ENCODE measurements around the gene ADARB2. TPM values are rescaled to one million over a fixed set of nuclear protein-coding genes. Genes with fewer than 3 reads are reported as not detected.

Gene ADARB2
- total RNA-seq, 1 experiment from 2014 or later, result not detected

DNA sequence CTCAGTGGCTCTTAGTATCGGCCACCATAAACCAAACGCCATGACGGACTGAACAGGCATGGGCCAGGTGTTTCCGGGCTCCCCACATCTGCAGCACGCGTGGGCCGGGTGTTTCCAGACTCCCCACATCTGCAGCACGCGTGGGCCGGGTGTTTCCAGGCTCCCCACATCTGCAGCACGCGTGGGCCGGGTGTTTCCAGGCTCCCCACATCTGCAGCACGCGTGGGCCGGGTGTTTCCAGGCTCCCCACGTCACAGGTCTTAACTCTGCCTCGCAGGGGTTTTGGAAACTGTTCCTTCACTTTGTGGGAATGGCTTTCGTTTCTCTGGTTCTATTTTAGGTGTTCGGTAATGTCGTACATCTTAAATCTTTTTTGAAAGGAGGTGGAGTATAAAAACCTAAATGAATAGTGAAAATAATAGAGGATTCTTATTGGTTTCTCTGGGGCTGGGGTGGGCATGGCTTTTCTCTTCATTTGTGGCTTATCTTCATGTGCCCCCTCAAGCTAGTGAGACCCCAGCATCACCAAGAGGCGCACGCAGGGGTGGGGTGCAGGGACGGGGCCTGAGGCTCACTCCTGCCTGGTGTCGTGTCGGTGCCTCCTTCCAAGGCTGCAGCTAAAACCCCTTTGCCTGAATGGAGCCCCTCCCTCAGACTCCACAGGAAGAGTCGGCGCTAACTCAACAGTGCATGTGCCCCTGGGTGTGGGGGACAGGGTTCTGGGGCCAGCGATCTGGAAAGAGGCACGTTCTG, 554.9 kb downstream of the ADARB2 start:
- CTCF ChIA-PET, result no interaction called here
- intact Hi-C loops (cut with micrococcal nuclease; ENCODE audit: unreplicated experiment), result no loop called here
- BruUV-seq (replicated peaks), result no TSS peak
- no peaks in the 10 kb centered on the region for H3K36me3 Mint-ChIP-seq (ENCODE audit: insufficient read depth, unreplicated experiment)
- peaks cover 80% of the 10 kb centered on the region for H3K27me3 Mint-ChIP-seq (ENCODE audit: unreplicated experiment)
- H3K27ac Mint-ChIP-seq (ENCODE audit: unreplicated experiment), result no peak overlapping the region
- H3K4me3 Mint-ChIP-seq (ENCODE audit: low read depth, unreplicated experiment), result no peak overlapping the region
- H3K4me1 Mint-ChIP-seq (ENCODE audit: low read depth, unreplicated experiment), result no peaks in the 10 kb centered on the region
- H3K9me3 Mint-ChIP-seq (ENCODE audit: low read depth, unreplicated experiment), result no peaks in the 10 kb centered on the region
- DNase-seq, result no peak
- TF ChIP-seq, protein P1, sequence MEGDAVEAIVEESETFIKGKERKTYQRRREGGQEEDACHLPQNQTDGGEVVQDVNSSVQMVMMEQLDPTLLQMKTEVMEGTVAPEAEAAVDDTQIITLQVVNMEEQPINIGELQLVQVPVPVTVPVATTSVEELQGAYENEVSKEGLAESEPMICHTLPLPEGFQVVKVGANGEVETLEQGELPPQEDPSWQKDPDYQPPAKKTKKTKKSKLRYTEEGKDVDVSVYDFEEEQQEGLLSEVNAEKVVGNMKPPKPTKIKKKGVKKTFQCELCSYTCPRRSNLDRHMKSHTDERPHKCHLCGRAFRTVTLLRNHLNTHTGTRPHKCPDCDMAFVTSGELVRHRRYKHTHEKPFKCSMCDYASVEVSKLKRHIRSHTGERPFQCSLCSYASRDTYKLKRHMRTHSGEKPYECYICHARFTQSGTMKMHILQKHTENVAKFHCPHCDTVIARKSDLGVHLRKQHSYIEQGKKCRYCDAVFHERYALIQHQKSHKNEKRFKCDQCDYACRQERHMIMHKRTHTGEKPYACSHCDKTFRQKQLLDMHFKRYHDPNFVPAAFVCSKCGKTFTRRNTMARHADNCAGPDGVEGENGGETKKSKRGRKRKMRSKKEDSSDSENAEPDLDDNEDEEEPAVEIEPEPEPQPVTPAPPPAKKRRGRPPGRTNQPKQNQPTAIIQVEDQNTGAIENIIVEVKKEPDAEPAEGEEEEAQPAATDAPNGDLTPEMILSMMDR (IDR thresholded peaks at IDR 0.05; ENCODE audit: unreplicated experiment), result no peak

DNA sequence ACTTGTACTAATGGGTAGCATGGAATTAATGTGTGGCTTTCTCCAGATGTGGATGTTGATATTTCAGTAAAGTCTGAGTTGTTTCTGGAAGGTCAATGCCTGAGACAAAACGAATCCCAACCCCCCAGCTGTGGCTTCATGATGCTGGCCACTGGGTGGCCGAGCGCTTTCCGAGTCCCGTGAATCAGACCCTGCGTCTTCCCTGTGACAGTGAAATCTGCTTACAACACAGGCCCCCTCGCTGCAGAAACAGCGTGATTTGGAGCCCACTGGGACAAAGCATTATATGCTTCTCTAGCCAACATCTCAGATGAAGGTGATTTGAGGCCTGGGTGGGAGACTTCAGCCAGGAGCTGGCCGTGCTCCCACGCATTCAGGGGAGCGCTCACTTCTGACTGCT, 556.5 kb downstream of the ADARB2 start:
- no TSS peak for BruUV-seq (replicated peaks)
- TF ChIP-seq, protein P1 (IDR thresholded peaks at IDR 0.05; ENCODE audit: unreplicated experiment), result no peak
- no peak overlapping the region for H3K4me3 Mint-ChIP-seq (ENCODE audit: low read depth, unreplicated experiment)
- CTCF ChIA-PET, result no interaction called here
- no peak overlapping the region for H3K27ac Mint-ChIP-seq (ENCODE audit: unreplicated experiment)
- H3K4me1 Mint-ChIP-seq (ENCODE audit: low read depth, unreplicated experiment), result no peaks in the 10 kb centered on the region
- no peaks in the 10 kb centered on the region for H3K36me3 Mint-ChIP-seq (ENCODE audit: insufficient read depth, unreplicated experiment)
- intact Hi-C loops (cut with micrococcal nuclease; ENCODE audit: unreplicated experiment), result no loop called here
- no peaks in the 10 kb centered on the region for H3K9me3 Mint-ChIP-seq (ENCODE audit: low read depth, unreplicated experiment)
- no peak for DNase-seq
- H3K27me3 Mint-ChIP-seq (ENCODE audit: unreplicated experiment), result peaks cover 82% of the 10 kb centered on the region

DNA sequence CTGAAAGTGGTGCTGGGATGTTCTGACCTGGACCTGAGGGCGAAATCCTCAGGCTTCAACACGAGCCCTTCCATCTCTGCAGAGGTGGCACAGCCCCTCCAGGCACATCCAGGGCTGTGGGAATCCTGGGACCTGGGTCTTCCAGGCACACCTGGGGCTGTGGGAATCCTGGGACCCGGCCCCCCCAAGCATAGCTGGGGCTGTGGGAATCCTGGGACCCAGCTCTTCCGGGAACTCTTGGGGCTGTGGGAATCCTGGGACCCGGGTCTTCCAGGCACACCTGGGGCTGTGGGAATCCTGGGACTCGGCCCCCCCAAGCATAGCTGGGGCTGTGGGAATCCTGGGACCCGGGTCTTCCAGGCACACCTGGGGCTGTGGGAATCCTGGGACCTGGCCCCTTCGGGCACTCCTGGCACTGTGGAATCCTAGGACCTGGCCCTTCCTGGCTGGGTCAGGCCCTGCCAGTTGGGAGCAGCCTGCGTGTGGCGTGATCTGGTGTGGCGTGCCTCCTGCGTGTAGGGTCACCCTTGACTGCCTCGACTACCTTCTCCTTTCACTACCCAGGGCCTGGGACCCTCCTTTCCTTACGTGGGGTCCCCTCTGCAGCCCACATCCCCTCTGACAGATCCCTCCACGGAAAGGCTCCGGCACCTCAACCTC, 557.1 kb downstream of the ADARB2 start:
- H3K27ac Mint-ChIP-seq (ENCODE audit: unreplicated experiment), result no peak overlapping the region
- intact Hi-C loops (cut with micrococcal nuclease; ENCODE audit: unreplicated experiment), result no loop called here

DNA sequence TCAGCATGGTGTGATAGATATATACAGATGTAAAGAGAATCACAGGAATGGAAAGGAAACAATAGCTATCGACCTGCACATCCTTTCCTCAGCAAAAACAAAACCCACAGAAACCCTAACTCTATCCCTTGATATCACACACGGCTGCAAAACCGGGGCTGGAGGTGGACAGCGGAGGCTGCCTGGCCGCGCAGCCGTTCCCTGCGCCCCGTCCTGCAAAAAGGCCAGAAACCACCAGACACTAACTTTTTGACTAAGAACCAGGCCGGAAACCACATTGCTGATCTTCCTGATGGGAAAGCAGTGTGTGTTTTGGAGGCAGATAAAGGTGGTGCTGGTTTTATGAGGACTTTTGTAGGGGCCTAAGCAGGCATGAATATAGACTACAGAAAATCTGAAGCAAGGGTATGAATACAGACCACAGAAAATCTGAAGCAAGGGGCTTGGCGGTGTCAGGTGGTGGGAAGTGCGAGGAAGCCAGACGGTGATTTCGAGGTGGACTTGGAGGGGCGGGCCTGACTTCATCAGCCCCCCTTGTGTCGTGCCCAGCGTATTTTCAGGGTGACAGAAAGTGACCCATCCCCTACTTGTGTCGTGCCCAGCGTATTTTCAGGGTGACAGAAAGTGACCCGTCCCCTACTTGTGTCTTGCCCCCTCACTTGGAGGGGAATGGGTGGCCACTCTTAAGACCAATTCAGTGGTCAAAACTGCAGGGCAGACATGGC, 557.8 kb downstream of the ADARB2 start:
- Mint-ChIP-seq H3K9me3 (ENCODE audit: low read depth, unreplicated experiment) (no peaks in the 10 kb centered on the region), H3K27me3 (ENCODE audit: unreplicated experiment) (peaks cover 89% of the 10 kb centered on the region), H3K27ac (ENCODE audit: unreplicated experiment) (no peak overlapping the region), H3K36me3 (ENCODE audit: insufficient read depth, unreplicated experiment) (no peaks in the 10 kb centered on the region), H3K4me3 (ENCODE audit: low read depth, unreplicated experiment) (no peak overlapping the region), H3K4me1 (ENCODE audit: low read depth, unreplicated experiment) (no peaks in the 10 kb centered on the region)
- no TSS peak for BruUV-seq (replicated peaks)
- TF ChIP-seq, protein P1 (IDR thresholded peaks at IDR 0.05; ENCODE audit: unreplicated experiment), result no peak
- CTCF ChIA-PET, result no interaction called here
- intact Hi-C loops (cut with micrococcal nuclease; ENCODE audit: unreplicated experiment), result no loop called here
- no peak for DNase-seq

More for the DNA sequence above, 557.1 kb downstream of the ADARB2 start:
- Mint-ChIP-seq H3K36me3 (ENCODE audit: insufficient read depth, unreplicated experiment) (no peaks in the 10 kb centered on the region), H3K4me3 (ENCODE audit: low read depth, unreplicated experiment) (no peak overlapping the region), H3K9me3 (ENCODE audit: low read depth, unreplicated experiment) (no peaks in the 10 kb centered on the region), H3K4me1 (ENCODE audit: low read depth, unreplicated experiment) (no peaks in the 10 kb centered on the region), H3K27me3 (ENCODE audit: unreplicated experiment) (peaks cover 82% of the 10 kb centered on the region)
- CTCF ChIA-PET, result no interaction called here
- no TSS peak for BruUV-seq (replicated peaks)
- DNase-seq, result no peak
- TF ChIP-seq, protein P1 (IDR thresholded peaks at IDR 0.05; ENCODE audit: unreplicated experiment), result no peak

Data from Calu3 (cell line).